ENCODE results near the gene PITHD1. TPM values are rescaled to one million over a fixed set of nuclear protein-coding genes. Genes with fewer than 3 reads are reported as not detected.

The PITHD1 gene
- total and polyA plus RNA-seq, 2 of the 8 experiments (the other 6 are each of a cell fraction or from before 2014, with no cell fraction given), result 67.4 to 68.8 TPM

GRCh38 chr1:23799570-23800399 lies 21.6 kb downstream of the PITHD1 start:
- peaks cover 6 to 19% (median 16%) of the 10 kb centered on the region in 4 experiments; a peak in 5 of 8 replicates for H3K36me3 ChIP-seq (ENCODE audit: control insufficient read depth in 2 of 4, insufficient read depth in 4 of 4, low read length in 3 of 4)
- peak overlapping the region; percentile 79 for H4K91ac ChIP-seq (replicated peaks; ENCODE audit: insufficient read length, low read length)
- peaks cover 16% of the 10 kb centered on the region for H3K23me2 ChIP-seq (ENCODE audit: low read depth, low read length)
- no peak for FAIRE-seq
- H2BK5ac ChIP-seq (ENCODE audit: low read depth, low read length), result peak overlapping the region; percentile 79; the same call in 1 of the 2 replicates
- H4K5ac ChIP-seq (ENCODE audit: insufficient read length, low read depth, low read length), result peak overlapping the region; percentile 21
- H3K4me2 ChIP-seq (ENCODE audit: insufficient read depth in 1 of 2, low read depth in 2 of 2, low read length in 2 of 2), result peak overlapping the region; percentile 89 to 95
- H3K18ac ChIP-seq (ENCODE audit: extremely low read depth, low read length), result peak overlapping the region; percentile 83
- peak overlapping the region; percentile 52 for H3K56ac ChIP-seq (replicated peaks; ENCODE audit: insufficient read length, low read depth, low read length)
- H3K14ac ChIP-seq (ENCODE audit: insufficient read length), result no peak overlapping the region
- no peaks in the 10 kb centered on the region for H3K79me2 ChIP-seq (ENCODE audit: control insufficient read depth in 1 of 2, insufficient read depth in 2 of 2, low read length in 2 of 2)
- H2BK20ac ChIP-seq (ENCODE audit: low read length), result no peak overlapping the region
- H3K9me3 ChIP-seq (ENCODE audit: insufficient read depth in 2 of 2, low read depth in 1 of 2, low read length in 1 of 2), result no peaks in the 10 kb centered on the region
- peak overlapping the region; percentile 57 to 81 (median 70) for H3K4me3 ChIP-seq (ENCODE audit: extremely low read depth in 1 of 4, insufficient read depth in 2 of 4, low read depth in 3 of 4, low read length in 4 of 4)
- H2BK12ac ChIP-seq (ENCODE audit: low read depth, low read length), result peak overlapping the region; percentile 53; the same call in 1 of the 2 replicates
- H2BK120ac ChIP-seq (replicated peaks; ENCODE audit: low read depth, low read length), result peak overlapping the region; percentile 69
- peak in 1 of 2 experiments; percentile 68 for DNase-seq (ENCODE audit: low read depth in 1 of 2, low spot score in 2 of 2)
- H3K27ac ChIP-seq (ENCODE audit: low read depth, low read length), result no peak overlapping the region
- peak overlapping the region; percentile 90; the same call in 1 of the 2 replicates for H2BK15ac ChIP-seq (ENCODE audit: low read length)
- no peak overlapping the region for H2AFZ ChIP-seq (ENCODE audit: low read length)
- no peak overlapping the region for H3K4ac ChIP-seq (replicated peaks; ENCODE audit: insufficient read length, low read depth, low read length)
- H4K20me1 ChIP-seq (replicated peaks in 1 of 2; ENCODE audit: control insufficient read depth in 1 of 2, insufficient read depth in 2 of 2, low read length in 2 of 2), result peaks cover 2 to 4% of the 10 kb centered on the region in 2 experiments
- H2AK5ac ChIP-seq (ENCODE audit: low read depth, low read length), result no peak overlapping the region
- POLR2A ChIA-PET (ENCODE audit: partially characterized antibody), result interaction anchor here (0.6 to 16.2 kb wide), 15 partner anchors 8 to 352 kb away, joined by 3 to 192 read pairs (median 4); partner anchors contain the start of genes HMGCL, LYPLA2, PITHD1 and PNRC2
- H3K9ac ChIP-seq (replicated peaks in 1 of 4; ENCODE audit: extremely low read depth in 1 of 4, low read depth in 3 of 4, low read length in 3 of 4), result peak overlapping the region; percentile 33 to 82 (median 45)
- H3K79me1 ChIP-seq (ENCODE audit: low read depth, low read length), result no peaks in the 10 kb centered on the region
- CTCF ChIA-PET (ENCODE audit: partially characterized antibody), result interaction anchor here (1.4 to 5.3 kb wide), 9 partner anchors 10 to 117 kb away, joined by 3 to 66 read pairs (median 6); no protein-coding TSS in a partner anchor
- H3K27me3 ChIP-seq (replicated peaks in 1 of 4; ENCODE audit: control insufficient read depth in 3 of 4, extremely low read depth in 1 of 4, insufficient read depth in 3 of 4, low read length in 3 of 4), result no peaks in the 10 kb centered on the region; a peak in 1 of 7 replicates
- 2% methylated on average over 30 of the region's 48 CpGs; no CpG with 5 or more reads in 1 of the 2 experiments for WGBS, 2 experiments (ENCODE audit: extremely low coverage in 1 of 2, insufficient coverage in 1 of 2, insufficient read length in 1 of 2, insufficient replicate concordance in 2 of 2, low coverage in 1 of 2, low lambda C conversion rate in 2 of 2, missing lambda C conversion rate in 1 of 2)
- no peak overlapping the region for H3K23ac ChIP-seq (ENCODE audit: insufficient read length)
- H4K8ac ChIP-seq (ENCODE audit: extremely low read depth, insufficient read depth, low read length), result peak overlapping the region; percentile 28; the same call in 1 of the 2 replicates
- H3K4me1 ChIP-seq (replicated peaks in 1 of 4; ENCODE audit: control insufficient read depth in 3 of 4, insufficient read depth in 4 of 4, low read length in 3 of 4), result peaks cover 0 to 12% (median 9%) of the 10 kb centered on the region in 4 experiments; a peak in 5 of 7 replicates
- TF ChIP-seq GTF2F1 (IDR thresholded peaks at IDR 0.05; ENCODE audit: borderline replicate concordance, low read depth, low read length) (no peak), POLR2AphosphoS5 (IDR thresholded peaks at IDR 0.05; ENCODE audit: low read depth, low read length) (peak; percentile 22), JUN (IDR thresholded peaks at IDR 0.05; ENCODE audit: low read depth, low read length) (no peak), HDAC2 (IDR thresholded peaks at IDR 0.05; ENCODE audit: borderline replicate concordance in 1 of 2, low read depth in 2 of 2, low read length in 2 of 2) (0 out of 4 replicates have a peak, but pooled peaks have one; percentile 4 to 18), SRF (IDR thresholded peaks at IDR 0.05; ENCODE audit: low read depth, low read length) (no peak), MAX (IDR thresholded peaks at IDR 0.05) (peak; percentile 43; the same call in 1 of the 2 replicates), E2F6 (IDR thresholded peaks at IDR 0.05) (peak; percentile 23; the same call in 1 of the 2 replicates), ASH2L (IDR thresholded peaks at IDR 0.05; ENCODE audit: low read length) (peak; percentile 41), SIN3A (conservative IDR thresholded peaks at IDR 0.05 in 1 of 2, IDR thresholded peaks at IDR 0.05 in 1 of 2; ENCODE audit: low read depth in 1 of 2, low read length in 2 of 2) (peak in 1 of 2 experiments; percentile 55; a peak in 1 of 4 replicates)
